M059J (cell line): ENCODE measurements around the gene TCF25. TPM values are rescaled to one million over a fixed set of nuclear protein-coding genes. Genes with fewer than 3 reads are reported as not detected.

Source experiments
- total RNA-seq: library from RNA; depleted of rRNA; stranded (reverse); fragments of >200 nt; shearing (Covaris generic); gene quantifications from 2 replicates; pipeline ENCODE4 v1.2.3, GENCODE V29; 2014; rRNA removed

The TCF25 gene
- total RNA-seq, 1 experiment from 2014 or later = 103 TPM

Other genes starting within 250 kb of the TCF25 start
- gene CHMP1A, start 215.9 kb upstream of the TCF25 start, total RNA-seq = 61.0 and 103 TPM in 2 replicates
- gene SPATA33, start 215.8 kb upstream of the TCF25 start, total RNA-seq = 6.9 and 12.6 TPM in 2 replicates
- 11.6 and 19.6 TPM in 2 replicates for gene CDK10, start 186.9 kb upstream of the TCF25 start, total RNA-seq
- 5.5 and 10.9 TPM in 2 replicates for gene SPATA2L, start 171.9 kb upstream of the TCF25 start, total RNA-seq
- gene VPS9D1, start 152.7 kb upstream of the TCF25 start, total RNA-seq = 6.6 and 7.0 TPM in 2 replicates
- gene ZNF276, start 152.1 kb upstream of the TCF25 start, total RNA-seq = 3.0 and 6.9 TPM in 2 replicates
- gene FANCA, start 56.9 kb upstream of the TCF25 start, total RNA-seq = 27.9 and 40.5 TPM in 2 replicates
- 1.1 and 2.3 TPM in 2 replicates for gene SPIRE2, start 45.1 kb upstream of the TCF25 start, total RNA-seq
- 2.1 and 4.0 TPM in 2 replicates for gene MC1R, start 45.3 kb downstream of the TCF25 start, total RNA-seq
- gene TUBB3, start 49.8 kb downstream of the TCF25 start, total RNA-seq = 172 and 272 TPM in 2 replicates
- 105 and 117 TPM in 2 replicates for gene DEF8, start 75.2 kb downstream of the TCF25 start, total RNA-seq
- gene DBNDD1, start 145.9 kb downstream of the TCF25 start, total RNA-seq = 10.9 and 18.7 TPM in 2 replicates
- not detected in 2 replicates for gene PRDM7, start 203.7 kb downstream of the TCF25 start, total RNA-seq